CD4-positive, alpha-beta T cell treated with Interleukin-4 for 1 hour (primary cell): ENCODE measurements around the gene TCP11L2.
"Not testable (repeated sequence)": the region's sequence is repeated elsewhere in the genome, so short reads cannot be mapped to it uniquely, and the experiment has no call there.

Experiments
- DNase-seq, 2 donors: peaks; one replicate each; pipeline ENCODE4 v3.0.0-alpha.2; 2020 to 2022

The TCP11L2 gene

DNA sequence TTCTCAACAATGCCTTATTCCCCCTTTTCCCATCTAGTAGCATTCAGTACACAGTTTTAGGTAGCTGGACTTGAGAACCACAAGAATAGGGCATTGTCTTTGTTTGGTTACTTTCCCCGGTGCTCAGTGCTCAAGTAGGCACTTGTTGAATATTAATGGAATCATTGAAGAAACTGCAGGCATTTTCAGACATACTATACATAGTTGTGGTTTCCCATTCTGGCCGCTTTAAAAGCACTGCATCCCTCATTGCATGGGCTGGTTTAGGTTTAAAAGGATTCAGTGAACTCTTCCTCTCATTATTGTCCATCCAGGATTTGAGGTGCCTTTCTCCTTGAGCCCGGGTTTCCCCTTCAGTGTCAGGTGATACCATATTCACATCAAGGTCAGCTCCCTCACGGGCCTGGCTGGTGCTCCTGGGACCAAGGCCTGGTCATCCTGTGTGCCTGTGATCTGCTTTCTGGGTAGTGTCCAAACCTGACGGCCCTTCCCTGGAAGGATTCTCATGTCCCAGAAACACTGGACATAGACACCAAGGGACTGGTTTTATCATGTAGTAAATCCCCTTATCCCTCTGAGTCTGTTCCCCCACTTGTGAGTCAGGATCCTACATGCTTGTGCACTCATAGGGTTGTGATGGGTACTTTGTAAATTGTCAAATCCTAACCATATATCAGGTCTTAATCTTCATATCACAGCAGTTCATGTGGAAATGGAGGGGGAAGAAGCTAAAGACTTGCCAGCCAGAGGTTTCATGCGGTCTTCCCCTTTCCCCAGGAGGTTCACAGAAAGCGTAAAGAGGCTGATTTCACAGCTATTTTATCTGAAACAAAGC is 7.4 kb downstream of the TCP11L2 start:
- DNase-seq: no peak

DNA sequence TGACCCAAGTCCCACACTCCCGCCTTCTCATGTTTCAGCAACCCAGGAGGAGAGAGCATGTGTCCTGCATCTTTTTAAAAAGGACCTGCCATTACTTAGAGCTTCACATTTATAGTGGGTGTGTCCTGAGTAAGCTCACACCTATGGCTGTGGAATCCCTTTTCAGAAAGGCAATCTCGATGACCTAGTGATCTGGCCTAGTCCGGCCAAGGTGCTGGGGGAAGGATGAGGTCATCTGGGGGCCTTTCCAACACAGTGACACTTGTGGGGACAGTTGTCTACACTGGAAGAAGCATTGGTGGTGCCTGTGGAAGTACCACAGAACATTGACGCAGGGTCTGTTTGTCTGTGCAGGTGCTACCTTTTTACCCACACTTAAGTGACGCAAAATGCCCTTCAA is 8.2 kb downstream of the TCP11L2 start:
- DNase-seq: no peak

DNA sequence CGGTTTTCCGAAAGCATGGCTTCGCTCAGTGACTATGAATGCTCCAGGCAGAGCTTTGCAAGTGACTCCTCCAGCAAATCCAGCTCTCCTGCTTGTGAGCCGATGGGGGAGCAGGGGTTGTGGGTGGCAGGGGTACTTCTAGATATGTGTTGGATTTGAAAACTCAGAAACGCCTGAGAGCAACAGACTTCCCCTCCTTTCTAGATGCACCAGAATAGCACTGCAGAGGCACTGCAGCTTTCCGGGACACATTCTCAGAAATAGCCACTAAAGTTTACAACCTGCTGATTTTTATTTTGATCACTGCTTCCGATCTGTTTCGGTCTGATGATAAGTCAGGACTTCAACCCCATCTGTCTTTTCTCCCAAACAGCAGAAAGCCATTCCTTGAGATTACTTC is 8.6 kb downstream of the TCP11L2 start:
- DNase-seq: no peak

GRCh38 chr12:106313413-106313812 is 10.9 kb downstream of the TCP11L2 start:
- DNase-seq: not testable (repeated sequence)

DNA sequence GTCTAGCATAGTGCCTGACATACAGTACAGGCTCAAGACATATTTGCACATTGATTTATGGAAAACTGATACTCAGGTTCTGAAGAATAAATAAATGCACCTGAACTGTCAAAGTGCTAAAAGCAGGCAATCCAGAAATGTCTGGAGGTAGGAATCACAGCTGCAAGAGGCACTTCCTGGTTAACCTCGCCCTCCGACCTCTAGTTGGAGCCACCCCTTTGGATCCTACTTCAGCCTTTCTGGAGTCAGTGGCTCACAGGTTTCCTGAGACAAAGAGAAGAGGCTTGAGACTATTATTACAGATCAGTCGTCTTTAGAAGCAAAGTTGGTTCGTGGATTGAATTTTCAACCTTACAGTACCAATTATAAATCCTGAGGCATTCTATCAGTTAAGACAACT is 13.0 kb downstream of the TCP11L2 start:
- DNase-seq: no peak

DNA sequence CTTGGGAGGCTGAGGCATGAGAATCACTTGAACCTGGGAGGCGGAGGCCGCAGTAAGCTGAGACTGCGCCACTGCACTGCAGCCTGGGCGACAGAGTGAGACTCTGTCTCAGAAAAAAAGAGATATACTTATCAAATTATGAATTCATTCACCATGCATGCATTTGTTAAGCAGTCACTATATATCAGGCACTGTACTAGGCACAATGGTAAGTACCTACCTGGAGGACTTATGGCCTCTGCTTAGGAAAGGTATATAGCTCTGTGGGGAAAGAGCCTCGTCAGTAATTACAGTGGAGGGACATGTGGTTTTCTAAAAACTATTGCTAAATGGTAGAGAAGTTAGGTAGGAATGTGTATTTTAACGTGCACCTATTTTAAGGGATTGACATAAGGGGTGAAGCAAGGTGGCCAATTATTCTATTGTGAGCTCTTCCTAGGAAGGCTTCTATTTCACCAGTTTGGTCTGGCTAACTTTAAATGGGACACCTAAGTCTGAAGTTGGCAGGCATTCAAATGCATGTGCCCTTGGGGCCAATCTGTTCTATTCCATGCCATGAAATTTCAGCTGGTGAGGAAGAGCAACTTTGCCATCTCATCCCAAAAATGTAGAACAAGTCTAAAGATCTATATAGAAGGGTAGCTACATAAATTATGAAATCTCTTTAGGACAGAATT is 15.0 kb downstream of the TCP11L2 start:
- DNase-seq: no peak

GRCh38 chr12:106321139-106321850 is 18.8 kb downstream of the TCP11L2 start:
- DNase-seq: no peak

GRCh38 chr12:106323537-106323936 is 21.0 kb downstream of the TCP11L2 start:
- no peak for DNase-seq

DNA sequence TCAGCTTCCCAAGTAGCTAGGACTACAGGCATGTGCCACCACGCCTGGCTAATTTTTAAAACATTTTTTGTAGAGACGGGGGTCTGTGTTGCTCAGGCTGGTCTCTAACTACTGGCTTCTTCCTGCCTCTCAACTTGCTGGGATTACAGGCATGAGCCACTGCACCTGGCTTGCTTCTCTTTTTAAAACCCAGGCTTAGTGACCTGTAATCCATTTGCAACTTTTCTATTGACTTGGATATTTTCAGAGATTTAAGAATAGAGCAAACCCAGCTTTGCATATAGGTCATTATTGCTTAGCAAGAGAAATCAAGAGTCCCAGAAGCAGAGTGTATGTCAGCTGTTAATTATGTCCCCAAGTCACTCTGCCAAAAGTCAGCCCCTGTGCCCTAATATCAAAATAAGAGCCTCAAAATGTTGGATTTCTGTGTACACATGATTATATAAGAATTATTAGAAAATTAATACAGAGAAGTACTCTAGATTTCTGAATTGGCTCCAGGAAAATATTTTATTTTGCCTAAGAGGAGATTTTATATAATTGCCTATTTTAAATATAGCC is 24.9 kb downstream of the TCP11L2 start:
- DNase-seq: no peak

DNA sequence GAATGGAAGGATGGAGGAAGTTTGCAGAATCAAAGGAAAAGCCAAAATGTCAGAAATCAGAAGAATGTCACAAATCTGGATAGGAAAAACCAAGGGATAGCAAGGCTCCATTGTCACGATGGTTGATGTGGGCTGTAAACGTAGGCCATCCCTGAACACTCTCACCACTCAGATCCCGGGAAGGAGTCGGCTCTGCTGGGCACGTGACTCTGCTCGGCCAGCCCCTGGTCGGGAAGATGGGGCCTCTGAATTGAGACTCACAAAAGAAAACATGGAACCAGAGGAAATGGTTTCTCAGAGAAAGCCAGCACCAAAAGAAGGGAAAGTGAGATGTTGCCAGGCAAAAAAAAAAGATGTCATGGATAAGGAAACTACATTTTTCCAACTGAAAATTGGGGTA is 26.2 kb downstream of the TCP11L2 start:
- no peak for DNase-seq

- DNase-seq: no peak
Observed at GRCh38 chr12:106329231-106329982, 26.9 kb downstream of the TCP11L2 start.

- DNase-seq: no peak
Observed at GRCh38 chr12:106331599-106331998, 29.1 kb downstream of the TCP11L2 start.

DNA sequence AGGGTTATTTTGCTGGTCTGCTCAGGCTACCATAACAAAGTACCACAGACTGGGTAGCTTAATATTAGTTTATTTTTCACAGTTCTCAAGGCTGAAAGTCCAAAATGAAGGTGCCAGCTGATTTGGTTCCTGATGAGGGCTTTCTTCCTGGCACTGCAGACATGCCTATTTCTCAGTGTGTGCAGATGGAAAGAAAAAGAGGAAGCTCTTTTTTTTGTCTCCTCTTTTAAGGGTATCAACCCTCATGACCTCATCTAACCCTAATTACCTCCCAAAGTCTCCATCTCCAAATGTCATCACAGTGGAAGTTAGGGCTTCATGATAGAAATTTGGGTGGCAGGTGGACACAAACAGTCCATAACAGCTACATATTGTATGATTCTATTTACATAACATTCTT is 30.0 kb downstream of the TCP11L2 start:
- DNase-seq: no peak

GRCh38 chr12:106333010-106333409 is 30.5 kb downstream of the TCP11L2 start:
- DNase-seq: no peak

DNA sequence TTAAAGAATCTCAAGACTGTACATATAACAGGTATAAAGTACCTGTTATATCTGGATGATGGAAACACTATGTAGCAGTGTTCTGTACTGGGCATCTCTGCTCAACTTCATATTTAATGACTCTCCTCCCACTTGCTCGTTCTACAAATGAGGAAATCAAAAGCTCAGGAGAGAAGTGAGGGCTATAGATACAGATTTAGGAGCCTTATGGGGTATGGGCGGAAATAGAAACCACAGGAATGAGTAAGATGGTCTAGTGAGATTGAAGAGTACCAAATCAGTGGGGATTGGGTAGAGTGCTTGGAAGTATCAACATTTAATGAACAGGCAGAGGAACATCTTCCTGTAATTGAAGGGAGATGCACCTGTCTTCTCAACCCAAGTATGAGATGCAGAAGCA is 31.2 kb downstream of the TCP11L2 start:
- no peak for DNase-seq

- DNase-seq: no peak
Observed at GRCh38 chr12:106341086-106341877, 38.7 kb downstream of the TCP11L2 start.

DNA sequence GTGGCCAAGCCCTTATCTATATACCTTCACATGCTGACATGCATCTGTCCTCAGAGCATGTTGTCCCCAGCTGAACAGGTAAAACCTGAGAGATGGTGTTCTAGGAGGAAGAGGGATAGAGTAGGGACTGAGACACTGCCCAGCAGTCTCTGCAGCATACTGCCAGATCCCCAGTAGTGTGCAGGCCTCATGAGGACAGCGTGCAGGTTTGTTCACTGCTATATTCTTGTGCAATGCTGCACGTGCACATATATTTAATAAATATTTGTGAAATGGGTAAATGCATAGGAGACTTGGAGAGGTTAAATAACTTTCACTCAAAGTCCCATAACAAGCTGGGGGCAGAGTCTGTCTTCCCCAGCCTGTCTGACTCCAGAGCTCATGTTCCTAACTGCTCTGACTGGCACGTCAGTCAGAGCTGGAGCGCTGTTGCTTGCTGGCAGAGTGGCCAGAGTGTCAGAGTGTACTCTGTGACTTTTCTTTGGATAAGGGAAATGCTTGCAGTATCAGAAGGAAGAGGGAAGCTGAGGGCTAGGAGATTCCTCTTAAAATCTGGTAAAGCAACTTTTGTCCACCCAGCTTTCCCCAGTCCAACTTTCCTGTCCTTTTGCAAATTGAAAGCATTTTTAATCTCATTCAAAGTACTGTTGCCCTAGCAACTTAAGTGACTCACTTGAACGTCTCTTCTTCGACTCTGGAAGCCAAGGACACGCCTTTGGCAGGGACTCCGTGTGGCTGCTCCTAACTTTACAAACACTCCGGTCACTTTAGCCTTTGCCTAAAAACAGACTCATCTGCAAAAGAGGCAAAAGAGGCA is 40.1 kb downstream of the TCP11L2 start:
- DNase-seq: no peak

DNA sequence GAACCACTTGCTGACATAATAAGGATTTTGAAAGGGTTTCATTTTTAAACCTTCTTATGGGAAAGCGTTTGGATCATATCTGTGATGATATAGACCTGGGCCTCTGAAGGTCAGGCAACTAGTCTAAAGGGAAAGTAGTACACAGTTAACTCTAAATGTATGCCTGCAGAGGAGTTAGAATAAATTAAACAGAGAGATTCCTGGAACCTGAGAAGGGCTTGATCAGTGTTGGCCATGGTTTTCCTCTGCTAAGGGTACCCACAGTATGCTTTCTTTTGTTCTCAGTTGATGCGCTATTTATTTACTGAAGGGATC is 40.6 kb downstream of the TCP11L2 start:
- no peak for DNase-seq

- DNase-seq: no peak
Observed at GRCh38 chr12:106344131-106344530, 41.6 kb downstream of the TCP11L2 start.

DNA sequence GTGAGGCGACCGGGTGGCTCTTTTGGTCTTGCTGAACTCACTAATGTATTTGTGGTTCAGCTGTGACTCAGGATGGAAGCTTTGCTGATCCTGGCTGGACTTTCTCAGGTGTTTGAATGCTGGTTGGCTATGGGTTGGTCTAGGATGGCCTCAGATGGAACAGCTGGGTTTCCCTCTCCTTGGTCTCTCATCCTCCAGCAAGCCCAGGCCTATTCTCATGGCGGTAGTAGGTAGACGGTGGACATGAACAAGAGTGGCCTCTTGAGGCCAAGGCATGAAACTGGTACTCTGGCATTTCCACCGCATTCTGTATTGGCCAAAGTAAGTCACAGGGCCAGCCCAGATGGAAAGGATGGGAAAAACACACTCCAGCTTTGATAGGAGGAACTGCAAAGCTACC is 43.2 kb downstream of the TCP11L2 start:
- DNase-seq: peak in 1 of 2 donors; percentile 4

DNA sequence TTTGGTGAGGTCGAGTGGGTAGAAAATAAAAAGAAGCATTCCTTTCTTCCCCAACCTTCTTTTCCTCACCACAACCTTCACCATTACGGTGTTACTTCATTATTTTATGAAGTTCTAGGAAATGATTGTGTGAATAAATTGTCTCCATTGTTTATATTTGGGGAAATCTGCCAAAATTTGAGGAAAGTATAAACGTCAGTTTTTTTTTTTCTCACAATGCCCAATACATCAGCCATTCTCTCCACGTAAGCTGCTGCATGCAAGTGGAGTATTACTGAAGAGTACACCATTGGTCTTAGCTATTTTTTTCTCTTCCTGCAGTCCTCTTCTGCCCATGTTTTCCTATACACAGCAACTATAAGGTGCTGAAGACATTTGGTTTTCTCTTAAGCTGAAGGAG is 45.9 kb downstream of the TCP11L2 start:
- DNase-seq: no peak
